ENCODE results near the gene ANK3. TPM values are rescaled to one million over a fixed set of nuclear protein-coding genes. Genes with fewer than 3 reads are reported as not detected.

Gene ANK3
- total and polyA plus RNA-seq, 2 experiments from 2014 or later: 46.5 to 85.2 TPM

GRCh38 chr10:60209874-60210570, 179.7 kb downstream of the ANK3 start (continued):
- no peak for TF ChIP-seq ZNF462 (CRISPR knock-in tag; IDR thresholded peaks at IDR 0.05)

GRCh38 chr10:60208676-60209269, 180.9 kb downstream of the ANK3 start:
- H3K4me1 ChIP-seq (ENCODE audit: insufficient read depth): no peaks in the 10 kb centered on the region
- H3K27ac ChIP-seq (ENCODE audit: low read depth): no peak overlapping the region
- H3K4me1 Mint-ChIP-seq: peaks cover 13% of the 10 kb centered on the region
- H3F3A ChIP-seq (replicated peaks; ENCODE audit: low read depth): no peaks in the 10 kb centered on the region
- H3K27ac Mint-ChIP-seq: no peak overlapping the region
- ATAC-seq (peak; percentile 68), DNase-seq (ENCODE audit: low spot score) (peak; percentile 83)
- no peak overlapping the region for H3K4me3 ChIP-seq
- peaks cover 4% of the 10 kb centered on the region for H3K27me3 Mint-ChIP-seq (ENCODE audit: insufficient read depth, low read depth, poor library complexity)
- no peak for TF ChIP-seq CREB1 (CRISPR knock-in tag; IDR thresholded peaks at IDR 0.05; ENCODE audit: low read depth)
- TF ChIP-seq JUNB (IDR thresholded peaks at IDR 0.05; ENCODE audit: unreplicated experiment): no peak
- peak; percentile 85 for TF ChIP-seq CTCF (conservative IDR thresholded peaks at IDR 0.05; ENCODE audit: low read depth in 2 of 2)
- H3K9me2 ChIP-seq (ENCODE audit: insufficient read depth): no peaks in the 10 kb centered on the region
- no peak overlapping the region for H3K4me3 Mint-ChIP-seq
- H3K27me3 ChIP-seq (ENCODE audit: insufficient read depth): no peaks in the 10 kb centered on the region
- no peaks in the 10 kb centered on the region for H4K20me1 ChIP-seq (replicated peaks; ENCODE audit: insufficient read depth)
- H3K36me3 ChIP-seq (ENCODE audit: insufficient read depth): no peaks in the 10 kb centered on the region
- no peaks in the 10 kb centered on the region for H3K36me3 Mint-ChIP-seq (ENCODE audit: low read depth)
- no peak overlapping the region for H2AFZ ChIP-seq
- no peaks in the 10 kb centered on the region for H3K9me3 Mint-ChIP-seq
- H3K79me2 ChIP-seq (replicated peaks; ENCODE audit: insufficient read depth): no peaks in the 10 kb centered on the region
- no peak overlapping the region for H3K4me2 ChIP-seq

Data from GM23338 (cell line).